ENCODE data around the gene MAEL. TPM values are rescaled to one million over a fixed set of nuclear protein-coding genes. Genes with fewer than 3 reads are reported as not detected.
A peak's percentile ranks its signal among the peaks of the same experiment; 100 is the strongest.

The MAEL gene
- total and polyA plus RNA-seq, 2 experiments from 2014 or later, result 0.76 to 0.95 TPM

- no peaks in the 10 kb centered on the region for H3K27me3 ChIP-seq (ENCODE audit: insufficient read depth)
- no peaks in the 10 kb centered on the region for H3K36me3 ChIP-seq (ENCODE audit: insufficient read depth)
- H2AFZ ChIP-seq, result peak overlapping the region; percentile 87
- H3K4me2 ChIP-seq, result peak overlapping the region; percentile 56
- H3K9me2 ChIP-seq (ENCODE audit: insufficient read depth), result no peaks in the 10 kb centered on the region
- H3K27ac ChIP-seq (ENCODE audit: low read depth), result no peak overlapping the region
- DNase-seq (ENCODE audit: low spot score) (peak; percentile 90), ATAC-seq (peak; percentile 73)
- Mint-ChIP-seq H3K9me3 (no peaks in the 10 kb centered on the region), H3K4me1 (peaks cover 17% of the 10 kb centered on the region), H3K36me3 (ENCODE audit: low read depth) (no peaks in the 10 kb centered on the region), H3K4me3 (peak overlapping the region; percentile 59), H3K27ac (peak overlapping the region; percentile 83), H3K27me3 (ENCODE audit: insufficient read depth, low read depth, poor library complexity) (peaks cover 10% of the 10 kb centered on the region)
- no peaks in the 10 kb centered on the region for H3F3A ChIP-seq (replicated peaks; ENCODE audit: low read depth)
- H3K79me2 ChIP-seq (replicated peaks; ENCODE audit: insufficient read depth), result no peaks in the 10 kb centered on the region
- no peak for TF ChIP-seq NANOG (IDR thresholded peaks at IDR 0.05; ENCODE audit: borderline replicate concordance)
- TF ChIP-seq CTCF (conservative IDR thresholded peaks at IDR 0.05; ENCODE audit: low read depth in 2 of 2), result peak; percentile 92 to 95
- no peak for TF ChIP-seq EZH2 (IDR thresholded peaks at IDR 0.05; ENCODE audit: low read depth, unreplicated experiment)
- TF ChIP-seq ZNF462 (CRISPR knock-in tag; IDR thresholded peaks at IDR 0.05), result no peak
- no peak for TF ChIP-seq ZNF331 (CRISPR knock-in tag; IDR thresholded peaks at IDR 0.05; ENCODE audit: low read depth)
- TF ChIP-seq POLR2AphosphoS5 (IDR thresholded peaks at IDR 0.05; ENCODE audit: low read depth), result no peak
- H4K20me1 ChIP-seq (replicated peaks; ENCODE audit: insufficient read depth), result no peaks in the 10 kb centered on the region
- H3K4me1 ChIP-seq (ENCODE audit: insufficient read depth), result peaks cover 16% of the 10 kb centered on the region; the same call in 1 of the 2 replicates
- peak overlapping the region; percentile 34 for H3K4me3 ChIP-seq
These were observed 70.1 kb downstream of the MAEL start for GRCh38 chr1:167059045-167059808.
